ENCODE data around the gene S100A5. TPM values are rescaled to one million over a fixed set of nuclear protein-coding genes. Genes with fewer than 3 reads are reported as not detected.
"Not testable (repeated sequence)": the region's sequence is repeated elsewhere in the genome, so short reads cannot be mapped to it uniquely, and the experiment has no call there.

Gene S100A5
- total RNA-seq, 3 donors from 2014 or later, result not detected

- no peaks in the 10 kb centered on the region for H3K4me1 ChIP-seq
- H3K4me3 ChIP-seq, result no peak overlapping the region
- no peaks in the 10 kb centered on the region for H3K9me3 ChIP-seq
- no peak overlapping the region for H3K27ac ChIP-seq
- TF ChIP-seq POLR2A (IDR thresholded peaks at IDR 0.05) (no peak), CTCF (IDR thresholded peaks at IDR 0.05) (no peak), POLR2AphosphoS5 (IDR thresholded peaks at IDR 0.05) (no peak)
- no peaks in the 10 kb centered on the region for H3K36me3 ChIP-seq
- intact Hi-C loops (cut with DNase I; ENCODE audit: low total_unique reads), result no loop called here
- DNase-seq (ENCODE audit: low spot score in 2 of 2), result no peak
- no peaks in the 10 kb centered on the region for H3K27me3 ChIP-seq
These were observed 44.3 kb upstream of the S100A5 start for GRCh38 chr1:153585006-153585405.

- no peaks in the 10 kb centered on the region for H3K36me3 ChIP-seq
- intact Hi-C loops (cut with DNase I; ENCODE audit: low total_unique reads), result no loop called here
- no peak overlapping the region for H3K4me3 ChIP-seq
- H3K27me3 ChIP-seq, result no peaks in the 10 kb centered on the region
- no peaks in the 10 kb centered on the region for H3K4me1 ChIP-seq
- H3K27ac ChIP-seq, result no peak overlapping the region
- H3K9me3 ChIP-seq, result no peaks in the 10 kb centered on the region
- TF ChIP-seq POLR2A (IDR thresholded peaks at IDR 0.05) (no peak), POLR2AphosphoS5 (IDR thresholded peaks at IDR 0.05) (no peak), CTCF (IDR thresholded peaks at IDR 0.05) (no peak)
- DNase-seq (ENCODE audit: low spot score in 2 of 2), result no peak
These were observed 43.2 kb upstream of the S100A5 start for GRCh38 chr1:153583976-153584375.

- H3K27ac ChIP-seq; H3K36me3 ChIP-seq; H3K27me3 ChIP-seq; DNase-seq (ENCODE audit: low spot score in 2 of 2); H3K4me1 ChIP-seq; H3K9me3 ChIP-seq; intact Hi-C loops (cut with DNase I; ENCODE audit: low total_unique reads); H3K4me3 ChIP-seq: not testable (repeated sequence)
These were observed 42.8 kb upstream of the S100A5 start for GRCh38 chr1:153583514-153583913.

- H3K27me3 ChIP-seq; H3K27ac ChIP-seq; H3K4me3 ChIP-seq; H3K9me3 ChIP-seq; intact Hi-C loops (cut with DNase I; ENCODE audit: low total_unique reads); H3K36me3 ChIP-seq; H3K4me1 ChIP-seq: not testable (repeated sequence)
- DNase-seq (ENCODE audit: low spot score in 2 of 2), result peak in 1 of 2 donors; percentile 43
These were observed 42.1 kb upstream of the S100A5 start for GRCh38 chr1:153582836-153583235.

GRCh38 chr1:153578936-153579335 is 38.2 kb upstream of the S100A5 start:
- intact Hi-C loops (cut with DNase I; ENCODE audit: low total_unique reads), result loop anchor here (10.0 kb wide), 1 partner anchor 46 kb away; the partner anchor contains the start of genes S100A1 and S100A13
- H3K27me3 ChIP-seq, result no peaks in the 10 kb centered on the region
- H3K4me1 ChIP-seq, result no peaks in the 10 kb centered on the region
- no peak overlapping the region for H3K4me3 ChIP-seq
- H3K9me3 ChIP-seq, result no peaks in the 10 kb centered on the region
- no peak overlapping the region for H3K27ac ChIP-seq
- TF ChIP-seq POLR2A (IDR thresholded peaks at IDR 0.05) (no peak), POLR2AphosphoS5 (IDR thresholded peaks at IDR 0.05) (no peak), CTCF (IDR thresholded peaks at IDR 0.05) (no peak)
- H3K36me3 ChIP-seq, result no peaks in the 10 kb centered on the region
- DNase-seq (ENCODE audit: low spot score in 2 of 2), result no peak

- H3K36me3 ChIP-seq, result no peaks in the 10 kb centered on the region
- no peaks in the 10 kb centered on the region for H3K4me1 ChIP-seq
- intact Hi-C loops (cut with DNase I; ENCODE audit: low total_unique reads), result loop anchor here (10.0 kb wide), 1 partner anchor 46 kb away; the partner anchor contains the start of genes S100A1 and S100A13
- no peak for TF ChIP-seq POLR2A (IDR thresholded peaks at IDR 0.05)
- no peak for TF ChIP-seq CTCF (IDR thresholded peaks at IDR 0.05)
- TF ChIP-seq POLR2AphosphoS5 (IDR thresholded peaks at IDR 0.05), result no peak
- no peak overlapping the region for H3K4me3 ChIP-seq
- DNase-seq (ENCODE audit: low spot score in 2 of 2), result no peak
- no peaks in the 10 kb centered on the region for H3K27me3 ChIP-seq
- H3K9me3 ChIP-seq, result no peaks in the 10 kb centered on the region
- H3K27ac ChIP-seq, result no peak overlapping the region
These were observed 37.8 kb upstream of the S100A5 start for GRCh38 chr1:153578490-153578889.

Measured in breast epithelium (tissue), 4 donors.